Activated CD8-positive, alpha-beta memory T cell treated with anti-CD3 and anti-CD28 coated beads, Interleukin-2, amount 50 U/mL, for 24 hours (primary cell): Measurements from ENCODE around the gene CLEC7A.

Experiments used
- DNase-seq: peaks from one replicate; pipeline ENCODE4 v3.0.0-alpha.2; 2020; ENCODE audit errors: extremely low read depth

CLEC7A gene

GRCh38 chr12:10130042-10130441 is at the start of gene CLEC7A:
Gene CLEC7A, minus strand, starts transcription at chr12:10130199. Its CDS starts 117 bp downstream, at chr12:10130082.
- DNase-seq = no peak

- no peak for DNase-seq
Observed at GRCh38 chr12:10179776-10180181, 49.8 kb upstream of the CLEC7A start.

GRCh38 chr12:10178821-10179220 is 48.8 kb upstream of the CLEC7A start, which contains the start of gene TMEM52B:
Gene TMEM52B, plus strand, starts transcription at chr12:10179032. Its CDS starts 543 bp downstream, at chr12:10179575.
- no peak for DNase-seq

GRCh38 chr12:10175846-10176636 is 46.0 kb upstream of the CLEC7A start:
- no peak for DNase-seq

GRCh38 chr12:10174986-10175614 is 45.1 kb upstream of the CLEC7A start:
- DNase-seq = no peak

GRCh38 chr12:10171973-10172728 is 42.2 kb upstream of the CLEC7A start, which contains the start of gene OLR1:
Gene OLR1, minus strand, starts transcription at chr12:10172132. Its CDS starts 55 bp downstream, at chr12:10172077.
- no peak for DNase-seq

GRCh38 chr12:10170216-10170615 is 40.2 kb upstream of the CLEC7A start:
- no peak for DNase-seq

GRCh38 chr12:10169104-10169503 is 39.1 kb upstream of the CLEC7A start:
- DNase-seq = no peak

- no peak for DNase-seq
Observed at GRCh38 chr12:10167599-10167998, 37.6 kb upstream of the CLEC7A start.

GRCh38 chr12:10165421-10165820 is 35.4 kb upstream of the CLEC7A start:
- DNase-seq = no peak

- no peak for DNase-seq
Observed at GRCh38 chr12:10163084-10163483, 33.1 kb upstream of the CLEC7A start.

GRCh38 chr12:10160617-10161385 is 30.8 kb upstream of the CLEC7A start:
- DNase-seq = no peak

GRCh38 chr12:10159280-10159679 is 29.3 kb upstream of the CLEC7A start:
- no peak for DNase-seq

- no peak for DNase-seq
Observed at GRCh38 chr12:10158406-10158805, 28.4 kb upstream of the CLEC7A start.

- DNase-seq = no peak
Observed at GRCh38 chr12:10155966-10156365, 26.0 kb upstream of the CLEC7A start.

- no peak for DNase-seq
Observed at GRCh38 chr12:10154145-10154496, 24.1 kb upstream of the CLEC7A start.

GRCh38 chr12:10153271-10154144 is 23.5 kb upstream of the CLEC7A start:
- DNase-seq = peak; percentile 27

- no peak for DNase-seq
Observed at GRCh38 chr12:10151621-10152020, 21.6 kb upstream of the CLEC7A start.

GRCh38 chr12:10147714-10148403 is 17.9 kb upstream of the CLEC7A start:
- no peak for DNase-seq

- no peak for DNase-seq
Observed at GRCh38 chr12:10142976-10143589, 13.1 kb upstream of the CLEC7A start.
